GM12892 (cell line): ENCODE results near the gene PCDHB11.

Experiments used
- POLR2A ChIP-seq: IDR thresholded peaks from 2 replicates; pipeline ENCODE4 v1.6.1; 2011; ENCODE audit warnings: low read depth, low read length, control low read depth
- POLR2AphosphoS5 ChIP-seq: IDR thresholded peaks from 2 replicates; pipeline ENCODE4 v1.6.1; 2011; ENCODE audit warnings: low read depth, low read length, control low read depth
- TAF1 ChIP-seq: IDR thresholded peaks from 2 replicates; pipeline ENCODE4 v1.6.1; 2011; ENCODE audit warnings: low read depth, mild to moderate bottlenecking, control low read depth, low read length, borderline replicate concordance

GRCh38 chr5:141175933-141176332, 23.5 kb upstream of the PCDHB11 start:
- TF ChIP-seq POLR2AphosphoS5 (no peak), POLR2A (no peak), TAF1 (no peak)
